ES-I3 (cell line): ENCODE measurements around the gene P2RY13.

Experiments
- H3K36me3 ChIP-seq: 2 replicates; pipeline ENCODE4 v1.6.1; 2013; ENCODE audit warnings: mild to moderate bottlenecking, low read length, control low read depth, moderate library complexity; ENCODE audit not compliant: insufficient read depth
- H3K4me1 ChIP-seq: 2 replicates; pipeline ENCODE4 v1.6.1; 2013; ENCODE audit warnings: mild to moderate bottlenecking, control low read depth, low read length; ENCODE audit not compliant: insufficient read depth
- H3K9ac ChIP-seq: 2 replicates; pipeline ENCODE4 v1.6.1; 2013; ENCODE audit warnings: low read depth, mild to moderate bottlenecking, low read length, moderate library complexity
- H3K9me3 ChIP-seq: 2 replicates; pipeline ENCODE4 v1.6.1; 2013; ENCODE audit warnings: mild to moderate bottlenecking, low read length, moderate library complexity; ENCODE audit not compliant: control insufficient read depth, insufficient read depth

P2RY13 gene

DNA sequence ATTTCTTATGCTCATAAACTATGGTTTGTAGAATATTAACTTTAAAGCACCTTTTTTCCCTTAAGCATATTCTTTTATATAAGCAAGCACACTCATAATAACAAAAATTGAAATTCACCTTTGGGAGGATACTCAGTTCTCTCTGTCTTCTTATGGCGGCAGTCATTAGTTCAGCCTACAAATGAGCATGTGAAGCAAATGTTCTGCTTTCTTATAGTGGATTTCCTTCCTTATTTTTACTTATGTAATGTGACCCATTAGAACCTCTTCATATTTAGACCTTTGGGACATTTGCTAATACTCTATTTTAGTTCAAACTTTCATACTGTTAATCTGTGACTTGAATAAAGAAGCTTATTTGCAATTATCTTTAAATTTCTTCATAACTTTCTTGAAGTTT lies at the start of gene P2RY13:
Gene P2RY13, minus strand, starts transcription at position 187 of the 400 bp plus-strand sequence. Its CDS starts 21 bp downstream, at position 166.
- Histone ChIP-seq H3K9me3 (no peaks in the 10 kb centered on the region), H3K4me1 (no peaks in the 10 kb centered on the region), H3K9ac (no peak within 1 kb of the TSS), H3K36me3 (no peaks in the 10 kb centered on the region)

DNA sequence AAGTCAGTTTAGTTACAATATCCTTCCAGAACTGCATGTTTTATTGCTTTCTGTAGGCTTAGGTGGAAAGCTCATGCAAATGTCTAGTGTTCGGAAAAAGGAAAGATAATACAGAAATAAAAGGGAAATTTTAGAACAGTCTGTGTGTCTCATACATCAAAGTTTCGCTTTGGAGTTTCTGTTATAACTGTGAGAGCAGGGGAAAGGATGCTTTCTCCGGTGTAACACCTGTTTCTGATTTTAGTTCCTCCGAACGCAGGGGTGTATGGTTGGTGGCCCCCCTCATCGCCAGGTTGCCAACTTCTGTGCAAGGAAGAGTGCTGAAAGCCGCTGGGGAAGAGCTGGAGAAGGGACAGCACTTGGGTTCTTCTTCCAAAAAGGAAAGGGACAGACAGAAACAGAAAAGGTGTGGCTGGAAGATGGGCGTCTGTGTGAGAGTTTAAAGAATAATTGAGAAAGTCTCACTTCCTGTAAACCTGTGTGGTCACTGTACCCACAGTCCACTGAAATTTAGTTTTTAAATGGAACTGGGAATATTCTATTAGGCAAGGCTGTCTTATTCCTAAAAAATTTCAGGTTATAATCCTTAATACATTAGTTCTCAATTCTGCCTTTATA lies 48.5 kb upstream of the P2RY13 start:
- Histone ChIP-seq H3K36me3 (no peaks in the 10 kb centered on the region), H3K9me3 (no peaks in the 10 kb centered on the region), H3K9ac (no peak overlapping the region), H3K4me1 (no peaks in the 10 kb centered on the region)

DNA sequence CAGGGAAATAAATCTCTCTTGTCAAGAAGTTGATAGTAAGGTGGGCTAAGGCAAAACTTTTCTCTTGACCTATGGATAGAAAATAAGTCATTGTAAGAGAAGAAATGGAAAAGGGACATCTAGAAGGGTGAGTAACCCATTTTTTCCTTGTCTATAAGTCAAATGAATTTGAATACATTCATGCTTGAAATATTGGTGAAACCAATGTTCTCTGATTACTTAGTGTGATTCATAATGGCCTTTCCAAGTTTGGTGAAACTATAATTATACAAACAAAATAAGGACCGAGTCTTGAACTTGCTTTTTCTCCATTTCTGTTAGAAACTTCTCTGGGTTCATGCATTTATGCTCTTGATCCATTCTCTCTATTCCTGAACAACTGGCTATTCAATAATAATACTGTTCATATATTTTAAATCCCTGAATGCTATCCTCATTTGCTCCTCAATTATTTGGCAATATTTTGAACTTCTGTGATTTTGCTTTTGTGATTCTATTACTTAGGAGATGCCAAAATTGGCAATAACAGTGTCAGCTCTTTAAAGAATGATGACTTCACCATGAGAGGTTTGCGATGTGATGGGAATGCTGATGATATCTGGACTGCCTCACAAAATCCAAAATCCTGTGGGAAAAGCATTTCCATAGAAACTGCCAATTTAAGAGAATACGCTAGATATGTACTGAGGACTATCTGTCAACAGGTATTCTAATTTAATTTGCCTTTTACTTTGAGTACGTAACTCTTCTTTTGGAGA lies 42.9 kb upstream of the P2RY13 start:
- Histone ChIP-seq H3K36me3 (no peaks in the 10 kb centered on the region), H3K9me3 (no peaks in the 10 kb centered on the region), H3K4me1 (no peaks in the 10 kb centered on the region), H3K9ac (no peak overlapping the region)

DNA sequence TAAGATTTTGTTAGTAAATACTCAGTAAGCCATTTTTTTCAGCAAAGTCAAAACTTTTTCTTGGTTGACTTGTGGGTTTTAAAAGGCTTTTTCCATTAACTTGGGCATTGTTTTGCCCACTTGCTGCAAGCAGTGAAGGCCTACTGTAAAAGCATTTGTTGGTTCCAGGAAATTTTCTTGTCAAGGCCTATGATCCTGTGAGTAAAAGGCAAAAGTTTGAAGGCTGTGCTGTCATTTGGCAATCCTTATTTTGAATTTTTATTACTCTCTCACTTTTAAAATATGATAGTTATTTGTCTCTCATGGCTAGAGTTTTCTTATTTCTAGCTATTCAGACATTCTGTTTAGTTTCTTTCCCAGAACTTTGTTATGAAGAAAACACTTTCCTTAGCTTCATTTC lies 42.2 kb upstream of the P2RY13 start:
- H3K9ac ChIP-seq = no peak overlapping the region
- no peaks in the 10 kb centered on the region for H3K36me3 ChIP-seq
- no peaks in the 10 kb centered on the region for H3K9me3 ChIP-seq
- no peaks in the 10 kb centered on the region for H3K4me1 ChIP-seq

DNA sequence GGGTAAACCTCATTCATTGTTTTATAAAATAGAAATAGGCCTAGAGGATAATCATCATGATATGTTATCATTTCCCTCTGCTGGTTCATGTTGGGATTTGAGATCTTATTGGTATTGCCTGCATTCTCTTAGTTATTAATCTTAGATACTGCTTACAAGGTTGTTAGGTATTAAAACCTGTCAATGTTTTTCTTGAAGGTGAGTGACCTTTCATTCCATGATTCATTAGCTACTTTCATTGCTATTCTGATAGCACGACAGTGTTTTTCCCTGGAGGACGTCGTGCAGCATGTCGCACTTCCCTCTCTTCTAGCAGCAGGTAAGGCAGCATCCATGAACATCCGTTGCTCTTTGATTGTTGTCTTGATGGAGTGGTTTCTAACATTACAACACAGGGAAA lies 38.1 kb upstream of the P2RY13 start:
- Histone ChIP-seq H3K9ac (no peak overlapping the region), H3K4me1 (no peaks in the 10 kb centered on the region), H3K36me3 (no peaks in the 10 kb centered on the region), H3K9me3 (no peaks in the 10 kb centered on the region)

DNA sequence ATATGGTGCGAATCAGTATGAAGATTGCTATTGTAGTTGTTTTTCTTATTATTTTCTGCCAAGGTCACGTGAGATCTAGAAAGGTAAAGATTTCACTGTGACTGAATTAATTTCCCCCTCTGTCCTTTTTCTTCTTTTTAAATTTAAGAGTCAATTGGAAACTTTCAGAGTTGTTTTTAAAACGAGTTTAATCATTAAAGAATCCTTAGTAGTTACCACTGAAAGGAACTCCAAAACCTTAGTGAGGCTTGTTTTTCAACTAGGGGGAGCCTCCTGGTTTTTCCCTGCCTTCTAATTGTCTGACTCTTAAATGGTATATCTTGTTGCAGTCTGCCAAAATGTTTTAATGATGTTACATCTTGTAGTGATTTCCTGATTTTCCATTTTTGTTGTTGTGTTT lies 37.6 kb upstream of the P2RY13 start:
- no peak overlapping the region for H3K9ac ChIP-seq

DNA sequence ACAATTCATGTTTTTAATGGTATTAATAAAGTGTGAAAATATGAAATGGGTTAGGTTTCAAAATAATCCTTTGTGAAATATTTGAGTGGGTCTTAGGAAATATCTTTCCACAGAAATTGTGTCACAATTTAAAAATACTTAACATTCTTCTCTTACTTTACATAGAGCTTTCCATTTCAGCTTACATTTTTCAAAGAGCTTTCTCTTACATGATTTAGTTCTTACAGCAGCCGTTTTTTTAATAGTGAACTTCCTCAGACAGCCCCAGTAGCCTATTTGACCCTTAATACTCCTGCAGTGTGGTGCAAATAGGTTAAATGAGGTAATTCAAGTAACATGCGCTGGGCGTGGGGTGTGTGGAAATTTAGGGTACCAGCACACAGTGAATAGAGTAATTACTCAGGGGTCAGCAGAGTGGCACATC lies 33.4 kb upstream of the P2RY13 start:
- no peaks in the 10 kb centered on the region for H3K9me3 ChIP-seq
- peaks cover 3% of the 10 kb centered on the region; the same call in 1 of the 2 replicates for H3K4me1 ChIP-seq
- no peaks in the 10 kb centered on the region; the same call in 1 of the 2 replicates for H3K36me3 ChIP-seq
- H3K9ac ChIP-seq = no peak overlapping the region

More for the DNA sequence above, 37.6 kb upstream of the P2RY13 start:
- no peaks in the 10 kb centered on the region for H3K9me3 ChIP-seq
- no peaks in the 10 kb centered on the region for H3K4me1 ChIP-seq
- no peaks in the 10 kb centered on the region for H3K36me3 ChIP-seq

DNA sequence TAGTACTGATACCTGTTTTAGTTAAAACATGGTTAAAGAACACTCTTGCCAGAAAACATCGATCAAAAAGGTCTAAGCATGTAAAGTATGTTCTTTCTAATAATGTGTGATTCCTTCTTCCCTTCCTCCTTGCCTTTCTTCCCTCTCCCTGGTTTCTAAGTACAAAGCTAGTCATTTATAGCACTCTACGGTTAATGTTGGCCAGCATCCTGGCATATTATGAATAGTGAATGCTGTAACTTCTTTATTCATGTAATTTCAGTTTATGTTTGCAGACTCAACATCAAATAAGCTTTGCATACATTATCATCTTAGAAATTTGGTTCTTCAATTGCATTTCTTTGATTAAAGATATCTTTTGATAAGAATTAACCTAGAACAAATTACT lies 28.1 kb upstream of the P2RY13 start:
- peaks cover 3% of the 10 kb centered on the region; the same call in 1 of the 2 replicates for H3K4me1 ChIP-seq
- H3K9me3 ChIP-seq = no peaks in the 10 kb centered on the region
- no peak overlapping the region for H3K9ac ChIP-seq
- H3K36me3 ChIP-seq = no peaks in the 10 kb centered on the region; the same call in 1 of the 2 replicates

DNA sequence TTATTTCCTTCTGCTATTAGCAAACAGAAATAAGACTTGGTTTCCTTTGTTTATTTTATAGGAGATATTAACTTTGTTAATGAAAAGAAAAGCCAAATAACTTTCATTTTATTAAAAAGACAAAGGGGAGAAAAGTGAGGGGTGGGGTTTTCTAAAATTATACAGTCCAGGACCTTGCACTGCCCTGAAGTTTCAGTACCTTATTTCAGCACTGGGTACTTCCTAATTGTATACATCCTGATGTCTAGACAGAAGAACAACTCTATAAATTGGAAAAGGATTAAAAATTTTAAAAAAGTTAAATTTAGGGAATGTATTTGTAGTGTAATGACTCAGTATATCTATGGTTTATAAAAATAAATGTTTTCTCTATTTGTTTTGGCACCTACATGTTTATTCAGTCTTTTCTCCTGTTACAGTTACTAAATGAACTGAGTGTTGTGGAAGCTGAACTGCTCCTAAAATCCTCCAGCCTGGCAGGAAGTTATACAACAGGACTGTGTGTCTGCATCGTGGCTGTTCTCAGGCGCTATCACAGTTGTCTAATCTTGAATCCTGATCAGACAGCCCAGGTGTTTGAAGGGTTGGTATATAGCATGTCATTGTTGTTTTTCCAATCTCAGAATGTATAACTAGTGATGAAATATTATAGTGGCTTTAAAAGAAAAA lies 27.6 kb upstream of the P2RY13 start:
- H3K9ac ChIP-seq = no peak overlapping the region
- no peaks in the 10 kb centered on the region; the same call in 1 of the 2 replicates for H3K36me3 ChIP-seq
- H3K4me1 ChIP-seq = peaks cover 3% of the 10 kb centered on the region; the same call in 1 of the 2 replicates
- H3K9me3 ChIP-seq = no peaks in the 10 kb centered on the region

DNA sequence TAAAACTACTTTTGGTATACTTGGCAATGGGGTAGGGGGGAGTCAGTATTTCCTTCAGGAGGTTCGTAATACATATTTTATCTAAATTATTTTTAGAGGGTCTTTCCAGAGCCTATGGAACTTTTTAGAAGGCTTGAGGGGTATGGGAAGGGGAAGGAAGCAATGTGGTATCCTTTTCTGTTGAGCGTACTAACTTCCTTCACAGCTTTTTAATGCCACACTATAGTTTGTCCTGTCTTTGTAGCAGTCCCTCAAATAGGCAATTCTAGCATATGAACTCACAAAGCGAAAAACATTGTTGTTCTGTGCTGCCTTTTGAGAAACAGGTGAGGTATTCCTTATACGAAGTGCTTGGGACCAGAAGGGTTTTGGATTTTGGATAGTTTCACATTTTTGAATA lies 22.3 kb upstream of the P2RY13 start:
- H3K9ac ChIP-seq = no peak overlapping the region
- H3K36me3 ChIP-seq = no peaks in the 10 kb centered on the region
- H3K4me1 ChIP-seq = peaks cover 16% of the 10 kb centered on the region
- no peaks in the 10 kb centered on the region for H3K9me3 ChIP-seq

DNA sequence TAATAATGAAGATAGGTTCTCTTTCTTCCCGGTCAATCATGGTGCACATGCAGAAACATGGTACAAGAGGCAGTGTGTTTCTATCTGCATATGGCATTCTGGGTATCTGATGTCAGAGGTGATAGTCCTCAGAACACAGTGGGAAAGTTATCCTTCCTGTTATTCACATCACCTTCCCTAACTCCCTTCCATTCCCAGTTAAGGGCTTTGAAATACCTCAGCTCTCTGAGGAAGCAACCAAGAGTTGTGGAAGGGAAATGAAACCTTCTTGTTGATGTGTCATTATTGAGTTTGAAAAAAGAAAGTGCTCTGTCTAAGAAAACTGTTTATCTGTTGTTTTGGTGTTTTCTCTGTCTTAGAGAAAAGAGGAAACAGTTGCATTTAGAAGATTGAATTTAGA lies 21.9 kb upstream of the P2RY13 start:
- no peaks in the 10 kb centered on the region for H3K36me3 ChIP-seq
- peaks cover 16% of the 10 kb centered on the region for H3K4me1 ChIP-seq
- H3K9ac ChIP-seq = no peak overlapping the region
- H3K9me3 ChIP-seq = no peaks in the 10 kb centered on the region

DNA sequence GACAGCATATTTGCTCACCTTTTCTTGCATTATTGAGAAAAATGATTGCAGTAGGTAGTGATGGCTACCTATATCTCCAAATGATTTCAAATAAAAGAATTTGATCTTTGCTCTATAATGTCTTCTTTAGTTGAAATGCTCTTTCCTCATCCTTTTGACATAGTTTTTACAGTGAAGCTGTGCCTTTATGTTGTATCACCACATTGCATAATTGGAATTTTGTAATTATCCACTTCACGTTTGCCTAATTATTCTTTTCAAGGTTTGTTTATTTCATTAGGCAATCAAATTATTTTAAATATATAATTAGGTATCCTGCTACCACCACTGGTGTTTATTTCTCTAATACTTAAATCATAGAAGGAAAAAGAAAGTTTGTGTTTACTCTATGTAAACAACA lies 21.3 kb upstream of the P2RY13 start:
- no peaks in the 10 kb centered on the region for H3K36me3 ChIP-seq
- no peak overlapping the region for H3K9ac ChIP-seq
- H3K9me3 ChIP-seq = no peaks in the 10 kb centered on the region
- peaks cover 16% of the 10 kb centered on the region for H3K4me1 ChIP-seq

DNA sequence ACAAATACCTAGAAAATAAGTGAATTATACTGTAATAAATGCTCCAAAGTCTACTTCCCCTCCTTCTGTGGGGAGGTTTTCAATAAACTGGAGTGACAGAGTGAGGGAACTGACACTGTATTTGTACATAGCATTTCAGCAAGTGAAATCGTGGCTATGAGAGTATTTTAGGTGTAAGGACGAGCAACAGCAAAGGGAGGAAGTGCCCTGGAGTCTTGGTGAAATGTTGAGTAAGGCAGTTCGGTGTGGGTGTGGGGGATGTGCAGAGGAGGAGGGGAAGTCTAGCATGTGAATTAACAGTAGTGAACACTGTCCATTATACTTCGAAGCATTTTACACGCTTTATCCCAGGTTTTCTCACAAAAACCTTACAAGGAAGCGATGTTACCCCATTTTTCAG lies 18.1 kb upstream of the P2RY13 start:
- H3K9me3 ChIP-seq = no peaks in the 10 kb centered on the region
- no peaks in the 10 kb centered on the region for H3K36me3 ChIP-seq
- H3K9ac ChIP-seq = no peak overlapping the region

DNA sequence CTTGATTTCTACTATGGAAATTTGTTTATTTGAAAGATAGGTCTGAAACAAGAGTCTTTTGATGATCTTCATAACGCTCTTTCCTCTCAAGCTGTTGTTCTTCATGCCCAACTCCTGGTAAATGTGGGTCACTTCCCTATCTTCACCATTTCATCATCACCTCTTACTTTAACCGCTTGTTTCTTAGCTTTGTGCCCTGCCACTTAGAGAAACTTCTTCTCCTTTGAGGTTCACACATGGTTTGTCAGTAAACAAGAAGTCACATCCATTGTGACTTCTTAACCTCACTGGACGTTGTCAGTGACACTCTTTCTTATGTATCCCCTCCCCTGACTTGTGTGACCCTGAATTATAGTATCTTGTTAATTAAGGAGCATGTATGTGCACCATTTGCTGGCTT lies 16.9 kb upstream of the P2RY13 start:
- Histone ChIP-seq H3K9me3 (no peaks in the 10 kb centered on the region), H3K36me3 (no peaks in the 10 kb centered on the region), H3K4me1 (peaks cover 16% of the 10 kb centered on the region), H3K9ac (no peak overlapping the region)

More for the DNA sequence above, 18.1 kb upstream of the P2RY13 start:
- H3K4me1 ChIP-seq = peaks cover 16% of the 10 kb centered on the region

DNA sequence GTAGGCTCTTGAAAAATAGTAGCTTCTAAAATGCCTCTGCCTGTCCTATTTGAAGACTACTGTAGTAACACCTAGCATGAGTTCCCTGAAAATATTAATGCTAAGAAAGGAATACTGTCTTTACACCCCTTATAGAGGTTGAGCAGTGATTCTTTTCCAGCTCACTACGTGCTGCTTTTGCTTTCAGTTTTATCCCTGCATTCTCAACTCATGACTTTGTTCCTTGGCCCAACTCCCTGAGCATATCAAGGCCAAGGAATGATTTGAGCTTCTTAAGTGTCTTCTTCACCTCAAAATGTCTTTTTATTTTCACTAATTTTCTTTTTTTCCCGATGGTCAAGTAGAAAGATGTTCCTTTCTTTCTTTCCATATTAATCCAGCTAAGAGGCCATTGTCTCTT lies 16.5 kb upstream of the P2RY13 start:
- H3K4me1 ChIP-seq = peaks cover 16% of the 10 kb centered on the region
- H3K9me3 ChIP-seq = no peaks in the 10 kb centered on the region
- H3K9ac ChIP-seq = no peak overlapping the region
- no peaks in the 10 kb centered on the region for H3K36me3 ChIP-seq
